OCI-LY7 (cell line): ENCODE results near the gene RAB11FIP5. TPM values are rescaled to one million over a fixed set of nuclear protein-coding genes. Genes with fewer than 3 reads are reported as not detected.
"Not testable (repeated sequence)": the region's sequence is repeated elsewhere in the genome, so short reads cannot be mapped to it uniquely, and the experiment has no call there.

Experiments
- BruUV-seq: library from RNA; stranded (reverse); fragments of 400-500 nt; replicated peaks from 2 replicates; lab custom pipeline; 2021; lab: Mats Ljungman, UMichigan
- CTCF ChIA-PET: fragments of 300-600 bp; sonication (Branson Sonifier 250); formaldehyde crosslinking; loops from one replicate; lab custom pipeline; 2022; ENCODE audit warnings: antibody characterized with exemption; ENCODE audit not compliant: unreplicated experiment; lab: Charles Lee
- POLR2A ChIA-PET: fragments of 300-600 bp; sonication (Branson Sonifier 250); formaldehyde crosslinking; loops from one replicate; lab custom pipeline; 2022; ENCODE audit warnings: antibody characterized with exemption; lab: Charles Lee
- DNase-seq: peaks from one replicate; pipeline ENCODE4 v3.0.0-alpha.2; 2015; ENCODE audit warnings: low spot score
- H2AFZ ChIP-seq: fragments of 200-600 bp; sonication (generic), shearing (Covaris generic); 2 replicates; pipeline ENCODE4 v1.6.1; 2014; ENCODE audit warnings: mild to moderate bottlenecking, antibody characterized with exemption, low read length, moderate library complexity
- H3K27ac ChIP-seq: fragments of 200-600 bp; sonication (generic); 2 replicates; pipeline ENCODE4 v1.5.1; 2014; ENCODE audit warnings: mixed run types, low read depth, mild to moderate bottlenecking, moderate library complexity, low read length, inconsistent platforms; ENCODE audit not compliant: poor library complexity, severe bottlenecking
- H3K36me3 ChIP-seq: fragments of 200-600 bp; sonication (generic); 2 replicates; pipeline ENCODE4 v1.6.1; 2014; ENCODE audit warnings: mild to moderate bottlenecking, antibody characterized with exemption, low read length, moderate library complexity, mixed read lengths; ENCODE audit not compliant: insufficient read depth
- H3K4me1 ChIP-seq: fragments of 200-600 bp; sonication (generic); 2 replicates; pipeline ENCODE4 v1.5.1; 2014; ENCODE audit warnings: mild to moderate bottlenecking, low read length; ENCODE audit not compliant: insufficient read depth, poor library complexity, severe bottlenecking
- H3K4me2 ChIP-seq: fragments of 200-600 bp; sonication (generic); 2 replicates; pipeline ENCODE4 v1.6.1; 2014; ENCODE audit warnings: mild to moderate bottlenecking, low read length
- H3K4me3 ChIP-seq: fragments of 200-600 bp; sonication (generic); 2 replicates; pipeline ENCODE4 v1.5.1; 2014; ENCODE audit warnings: mild to moderate bottlenecking, low read depth, low read length; ENCODE audit not compliant: poor library complexity, severe bottlenecking
- H3K79me2 ChIP-seq: fragments of 200-600 bp; sonication (generic); 2 replicates; pipeline ENCODE4 v1.6.1; 2016; ENCODE audit warnings: low read depth, mild to moderate bottlenecking, low read length, moderate library complexity, mixed read lengths; ENCODE audit not compliant: insufficient read depth
- H3K9me2 ChIP-seq: fragments of 200-600 bp; sonication (generic); 2 replicates; pipeline ENCODE4 v1.6.1; 2016; ENCODE audit warnings: mild to moderate bottlenecking, low read length, mixed read lengths; ENCODE audit not compliant: insufficient read depth
- H3K9me3 ChIP-seq: fragments of 200-600 bp; sonication (generic); 2 replicates; pipeline ENCODE4 v1.6.1; 2014; ENCODE audit warnings: mild to moderate bottlenecking, mixed run types, low read length, mixed read lengths
- H4K20me1 ChIP-seq: fragments of 200-600 bp; sonication (generic); 2 replicates; pipeline ENCODE4 v1.6.1; 2014; ENCODE audit warnings: mild to moderate bottlenecking, antibody characterized with exemption, low read length, moderate library complexity, mixed read lengths; ENCODE audit not compliant: insufficient read depth
- CTCF ChIP-seq: fragments of 200-600 bp; sonication (generic); conservative IDR thresholded peaks from 2 replicates; pipeline ENCODE4 v1.5.1; 2014; ENCODE audit warnings: mild to moderate bottlenecking, antibody characterized with exemption, low read length, moderate library complexity, mixed read lengths
- EZH2phosphoT487 ChIP-seq: fragments of 200-600 bp; sonication (generic); IDR thresholded peaks from 2 replicates; pipeline ENCODE4 v1.6.1; 2018; ENCODE audit warnings: low read depth, borderline replicate concordance, mild to moderate bottlenecking, mixed run types, antibody characterized with exemption, low read length, moderate library complexity, mixed read lengths
- intact Hi-C: fragments of 100-400 bp; cut with micrococcal nuclease; formaldehyde crosslinking; loops from one replicate; pipeline ENCODE4 v1.10.0; 2022; ENCODE audit not compliant: unreplicated experiment
- total RNA-seq, 2 experiments: library from RNA; depleted of rRNA in 1 of 2; stranded (reverse); fragments of >200 nt in 1 of 2; shearing (Covaris generic) in 1 of 2; gene quantifications; 2 replicates each; pipeline ENCODE4 v1.2.3, GENCODE V29; 2014 to 2022

The RAB11FIP5 gene
- total RNA-seq, 2 experiments from 2014 or later = 0.13 TPM; not detected in 1

GRCh38 chr2:73100956-73101355 lies 11.8 kb downstream of the RAB11FIP5 start:
- ChIA-PET CTCF (no interaction called here), POLR2A (interaction anchor here (0.7 kb wide), 1 partner anchor 378 kb away, joined by 4 read pairs; no protein-coding TSS in a partner anchor)
- H3K4me1 ChIP-seq = no peaks in the 10 kb centered on the region
- BruUV-seq = no TSS peak
- no peaks in the 10 kb centered on the region for H3K9me2 ChIP-seq
- no peak overlapping the region for H2AFZ ChIP-seq
- no peak overlapping the region for H3K4me3 ChIP-seq
- DNase-seq = no peak
- no peak overlapping the region for H3K4me2 ChIP-seq
- H4K20me1 ChIP-seq = no peaks in the 10 kb centered on the region
- TF ChIP-seq CTCF = no peak
- TF ChIP-seq EZH2phosphoT487 = no peak
- no peaks in the 10 kb centered on the region for H3K36me3 ChIP-seq
- H3K79me2 ChIP-seq = no peaks in the 10 kb centered on the region
- no peaks in the 10 kb centered on the region for H3K9me3 ChIP-seq
- no peak overlapping the region for H3K27ac ChIP-seq
- intact Hi-C loops = no loop called here

GRCh38 chr2:73099486-73099885 lies 13.3 kb downstream of the RAB11FIP5 start:
- TF ChIP-seq CTCF (no peak), EZH2phosphoT487 (no peak)
- Histone ChIP-seq H3K4me1 (no peaks in the 10 kb centered on the region), H4K20me1 (no peaks in the 10 kb centered on the region), H3K9me2 (no peaks in the 10 kb centered on the region), H3K79me2 (no peaks in the 10 kb centered on the region), H3K27ac (no peak overlapping the region), H3K4me3 (no peak overlapping the region), H3K4me2 (no peak overlapping the region), H2AFZ (no peak overlapping the region), H3K9me3 (no peaks in the 10 kb centered on the region), H3K36me3 (no peaks in the 10 kb centered on the region)
- intact Hi-C loops = no loop called here
- BruUV-seq = no TSS peak
- ChIA-PET CTCF (no interaction called here), POLR2A (interaction anchor here (0.7 kb wide), 1 partner anchor 1675 kb away, joined by 3 read pairs; no protein-coding TSS in a partner anchor)
- no peak for DNase-seq

- ChIA-PET CTCF (no interaction called here), POLR2A (interaction anchor here (0.6 kb wide), 1 partner anchor 61 kb away, joined by 4 read pairs; no protein-coding TSS in a partner anchor)
- intact Hi-C loops = no loop called here
- H3K9me2 ChIP-seq = no peaks in the 10 kb centered on the region
- no peak overlapping the region for H2AFZ ChIP-seq
- H3K4me3 ChIP-seq = no peak overlapping the region
- H4K20me1 ChIP-seq = no peaks in the 10 kb centered on the region
- no peak overlapping the region for H3K4me2 ChIP-seq
- no peak for DNase-seq
- H3K79me2 ChIP-seq = no peaks in the 10 kb centered on the region
- no peaks in the 10 kb centered on the region for H3K4me1 ChIP-seq
- H3K27ac ChIP-seq = no peak overlapping the region
- BruUV-seq = no TSS peak
- TF ChIP-seq EZH2phosphoT487 (no peak), CTCF (no peak)
- H3K9me3 ChIP-seq = no peaks in the 10 kb centered on the region
- H3K36me3 ChIP-seq = no peaks in the 10 kb centered on the region
Observed at GRCh38 chr2:73095910-73096309, 16.8 kb downstream of the RAB11FIP5 start.

GRCh38 chr2:73093601-73094218 lies 19.0 kb downstream of the RAB11FIP5 start:
- not testable (repeated sequence) for H3K4me1 ChIP-seq, DNase-seq
- POLR2A ChIA-PET = interaction anchor here (0.6 to 0.7 kb wide), 2 partner anchors 128 to 298 kb away, joined by 3 read pairs; no protein-coding TSS in a partner anchor

More at GRCh38 chr2:73093601-73094218, 19.0 kb downstream of the RAB11FIP5 start:
- CTCF ChIA-PET, BruUV-seq, H2AFZ ChIP-seq, H3K27ac ChIP-seq, H4K20me1 ChIP-seq, H3K9me2 ChIP-seq, H3K79me2 ChIP-seq, H3K4me3 ChIP-seq, H3K4me2 ChIP-seq, H3K36me3 ChIP-seq, intact Hi-C loops, H3K9me3 ChIP-seq: not testable (repeated sequence)
